GOT3 (cell line): Measurements from ENCODE around the gene PITX1.

ENCODE experiments used
- DNase-seq: peaks from one replicate; lab custom pipeline; 2025; ENCODE audit warnings: mixed read lengths; lab: John Stamatoyannopoulos, UW

Gene PITX1

DNA sequence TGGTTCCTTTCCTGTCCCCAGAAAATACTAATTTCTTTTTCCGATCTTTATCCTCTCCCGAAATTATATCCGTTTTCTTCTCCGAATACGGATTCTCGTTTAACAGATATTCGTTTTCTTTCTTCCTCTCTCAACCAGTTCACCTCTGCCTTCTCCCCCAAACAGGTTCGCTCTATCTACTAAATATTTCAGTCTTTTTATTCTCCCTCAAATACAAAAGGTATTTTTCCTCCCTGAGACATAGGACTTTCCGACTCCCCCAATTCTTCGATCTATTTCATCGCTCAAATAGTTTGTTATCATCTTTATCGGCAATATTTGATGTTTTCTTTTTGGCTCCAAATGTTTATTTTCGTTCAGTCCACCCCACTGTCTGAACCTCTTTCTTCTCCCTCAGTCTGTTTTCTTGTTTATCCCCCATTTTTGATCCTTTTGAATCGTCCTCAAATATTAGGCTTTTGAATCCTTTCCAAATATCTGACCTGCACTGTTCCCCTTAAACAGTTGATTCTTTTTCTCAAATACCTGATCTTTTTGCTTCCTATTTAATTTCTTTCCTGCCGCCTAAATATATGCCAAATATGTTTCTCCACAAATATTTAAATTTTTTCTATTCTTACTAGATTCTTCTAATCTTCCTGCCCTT is 4.4 kb downstream of the PITX1 start:
- no peak for DNase-seq

DNA sequence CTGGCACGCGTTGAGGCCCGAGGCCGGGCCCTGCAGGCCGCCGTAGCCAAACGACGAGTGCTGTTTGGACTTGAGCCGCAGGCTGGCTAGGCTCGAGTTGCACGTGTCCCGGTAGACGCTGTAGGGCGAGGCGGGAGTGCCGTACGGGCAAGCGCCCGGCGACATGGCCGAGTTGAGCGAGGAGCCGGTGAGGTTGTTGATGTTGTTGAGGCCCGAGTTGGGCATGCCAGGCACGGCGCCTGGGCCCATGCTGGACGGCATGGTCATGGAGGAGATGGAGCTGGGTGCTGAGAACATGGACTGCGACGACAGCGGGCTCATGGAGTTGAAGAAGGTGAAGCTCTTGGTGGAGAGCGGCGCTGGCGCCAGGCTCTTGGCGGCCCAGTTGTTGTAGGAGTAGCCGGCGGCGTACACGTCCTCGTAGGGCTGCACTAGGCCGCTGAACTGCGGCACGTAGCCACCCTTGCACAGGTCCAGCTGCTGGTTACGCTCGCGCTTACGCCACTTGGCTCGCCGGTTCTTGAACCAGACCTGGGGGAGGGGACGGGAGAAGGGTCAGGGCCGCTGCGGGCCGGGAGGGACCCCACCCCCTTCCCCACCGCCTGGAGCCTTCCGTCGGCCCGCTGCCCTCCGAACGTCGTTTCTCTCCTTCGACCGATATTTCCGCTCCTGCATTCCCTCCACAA is 5.1 kb downstream of the PITX1 start:
- DNase-seq, result no peak

DNA sequence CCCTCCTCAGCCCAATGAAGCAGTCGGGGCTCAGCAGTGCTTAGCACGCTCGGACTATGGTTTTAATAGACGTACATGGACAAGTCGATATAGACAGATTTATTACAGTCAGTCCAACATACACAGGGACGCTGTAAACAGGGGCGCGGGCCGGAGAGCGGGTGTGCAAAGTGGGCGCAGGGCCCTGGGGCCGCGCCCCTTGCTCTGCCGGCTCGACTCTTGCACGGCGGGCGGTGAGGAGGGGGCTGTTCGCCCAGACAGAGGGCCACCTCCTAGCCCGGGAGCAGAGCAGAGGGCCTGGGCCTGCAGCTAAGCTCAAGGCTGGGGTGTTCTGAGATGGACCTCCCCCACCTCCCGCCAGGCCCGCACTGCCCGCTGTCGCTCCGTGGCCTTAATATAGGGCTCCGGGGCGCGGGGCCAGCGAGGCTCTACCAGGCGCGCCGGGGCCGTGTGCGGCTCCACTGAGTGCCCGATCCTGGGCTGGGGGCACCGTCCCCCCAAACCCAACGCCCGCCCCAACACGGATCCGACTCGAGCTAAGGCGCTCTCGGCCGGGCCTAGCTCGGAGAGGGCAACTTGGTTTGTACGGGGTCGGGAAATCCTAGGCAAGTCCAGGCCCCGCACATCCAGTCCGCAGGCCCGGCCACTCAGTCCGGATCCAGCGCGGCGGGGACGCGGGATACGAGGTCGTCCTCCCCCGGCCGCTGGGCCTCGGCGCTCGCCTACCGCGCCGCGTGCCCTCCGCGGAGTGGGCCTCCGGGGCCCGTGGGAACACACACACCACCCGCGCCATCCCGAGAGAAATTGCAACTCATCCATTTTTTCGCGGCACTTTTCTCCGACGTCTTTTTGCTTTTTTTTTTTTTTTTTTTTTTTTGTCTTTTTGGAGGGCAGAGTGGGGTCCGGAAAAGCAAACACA is 6.1 kb downstream of the PITX1 start:
- no peak for DNase-seq

DNA sequence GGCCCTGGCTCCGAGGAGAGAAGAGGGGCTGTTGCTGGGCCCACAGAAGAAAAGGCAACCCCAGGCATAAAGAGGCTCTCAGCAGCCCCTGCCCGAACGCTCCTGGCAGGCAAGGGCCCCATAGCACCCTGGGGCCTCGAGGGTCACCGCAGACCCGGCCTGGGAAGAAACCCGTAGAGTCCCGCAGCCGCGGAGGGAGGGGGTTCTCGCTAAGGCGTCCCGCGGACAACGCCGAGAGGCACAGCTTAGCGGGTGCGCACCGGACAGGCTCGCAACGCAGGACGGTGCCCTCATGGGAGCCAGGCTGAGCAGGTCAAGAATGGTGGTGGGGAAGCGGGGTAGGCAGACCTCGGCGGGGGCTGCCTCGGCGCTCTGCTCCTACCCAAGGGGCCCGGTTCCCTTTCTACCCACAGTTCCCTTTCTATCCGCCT is 6.7 kb downstream of the PITX1 start:
- DNase-seq, result no peak

DNA sequence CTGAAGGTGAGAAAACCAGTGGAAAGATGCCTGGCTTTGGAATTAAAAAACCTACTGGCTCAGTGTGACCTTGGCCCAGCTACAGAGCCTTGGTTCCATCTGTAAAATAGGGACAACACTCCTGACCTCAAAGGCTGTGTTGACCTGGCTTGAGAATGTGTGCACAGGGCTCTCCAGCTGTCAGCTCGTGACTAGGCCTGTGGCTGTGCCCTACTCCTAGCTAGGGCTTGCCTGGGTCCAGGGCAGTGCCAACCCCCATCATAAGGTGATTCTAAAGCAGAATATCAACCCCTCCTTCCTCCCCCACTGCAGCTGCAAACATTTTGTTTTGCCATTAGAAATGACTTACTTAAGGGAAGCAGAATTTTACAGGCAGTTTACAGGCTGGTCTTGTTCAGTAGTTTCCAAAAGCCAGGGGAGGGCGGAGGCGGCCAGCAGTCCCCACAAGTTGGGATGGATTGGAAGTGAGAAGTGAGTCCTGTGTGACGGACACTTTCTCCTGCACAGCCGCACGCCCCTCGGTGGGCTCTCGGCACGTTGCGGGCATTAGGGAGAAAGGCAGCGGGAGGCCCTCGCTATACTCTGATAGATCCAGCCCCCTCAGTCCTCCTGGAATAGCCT is 7.3 kb downstream of the PITX1 start:
- DNase-seq, result no peak

DNA sequence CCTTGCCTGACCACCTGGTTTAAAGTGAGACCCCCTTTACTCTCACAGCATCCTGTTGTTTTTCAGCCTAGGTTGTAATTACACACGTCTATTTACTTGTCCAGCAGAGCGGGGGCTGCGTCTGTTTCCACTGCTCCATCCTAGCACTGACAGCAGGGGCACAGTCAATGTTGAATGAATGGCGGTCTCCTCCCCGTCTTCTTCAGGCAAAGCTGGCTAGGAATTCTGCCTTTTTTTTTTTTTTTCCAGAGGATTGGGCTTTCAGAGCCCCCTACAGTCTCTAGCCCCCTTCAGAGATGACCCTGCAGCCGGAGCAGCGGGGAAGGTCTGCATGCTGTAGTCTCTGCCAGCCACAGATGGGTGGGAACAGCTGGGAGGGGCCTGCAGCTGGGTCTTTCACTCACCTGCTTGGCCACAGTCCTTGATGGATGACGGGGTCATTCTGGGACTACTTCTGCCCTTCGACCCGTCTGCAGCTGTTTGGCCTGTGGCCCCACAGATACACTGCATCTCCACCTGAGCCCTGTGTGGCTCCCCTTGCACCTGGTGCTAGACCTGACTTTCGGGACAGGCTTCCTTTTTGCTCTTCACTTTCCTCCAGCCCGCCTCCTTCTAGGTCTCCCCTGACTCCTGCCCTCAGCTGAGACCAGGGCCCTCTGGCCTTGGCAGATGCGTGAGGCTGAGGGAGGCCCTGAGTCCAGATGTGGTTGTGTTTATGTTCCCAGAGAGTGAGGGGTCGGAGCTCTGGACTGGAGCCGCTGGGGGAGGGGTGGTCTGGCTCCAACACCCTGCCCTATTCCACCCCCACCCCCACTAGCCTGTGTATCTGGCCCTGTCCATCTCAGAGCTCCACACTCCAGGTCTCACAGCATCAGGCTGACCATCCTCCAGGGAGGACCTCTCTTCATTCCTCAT is 8.0 kb downstream of the PITX1 start:
- no peak for DNase-seq

DNA sequence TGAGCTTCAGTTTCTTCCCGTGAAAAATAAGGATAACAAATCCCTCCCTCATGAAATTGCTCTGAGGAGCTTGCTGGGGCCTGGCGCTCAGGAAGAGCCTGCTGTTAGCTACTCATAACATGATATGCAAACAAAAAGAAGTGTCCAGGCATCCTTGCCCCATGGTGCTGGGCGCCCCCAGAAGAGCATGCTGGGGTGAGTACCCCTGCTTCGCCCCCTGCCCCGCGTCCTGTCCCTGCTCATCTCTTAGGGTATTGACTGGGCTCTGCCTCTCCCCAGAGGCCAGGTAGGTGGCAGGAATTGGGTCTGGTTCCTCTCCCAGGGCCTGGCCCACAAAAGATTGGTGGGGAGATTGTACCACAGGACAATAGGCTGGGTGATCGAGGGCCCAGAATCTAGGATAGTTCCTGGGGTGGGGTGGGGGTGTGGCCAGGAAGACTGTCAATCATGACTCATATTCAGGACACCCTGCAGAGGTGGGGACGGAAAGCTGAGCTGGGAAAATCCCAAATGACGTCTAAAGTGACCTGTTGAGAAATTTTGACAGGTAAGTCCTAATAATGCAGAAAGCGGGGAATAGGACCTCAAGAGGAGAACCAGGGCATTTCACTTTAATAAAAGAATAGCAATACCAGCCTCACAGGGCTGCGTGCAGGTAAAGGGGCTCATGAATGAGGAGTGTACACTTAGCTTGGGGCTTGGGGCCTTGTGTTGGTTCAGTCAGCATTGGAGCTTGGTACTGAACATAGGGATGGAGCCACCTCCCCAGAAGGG is 8.9 kb downstream of the PITX1 start:
- DNase-seq, result no peak

DNA sequence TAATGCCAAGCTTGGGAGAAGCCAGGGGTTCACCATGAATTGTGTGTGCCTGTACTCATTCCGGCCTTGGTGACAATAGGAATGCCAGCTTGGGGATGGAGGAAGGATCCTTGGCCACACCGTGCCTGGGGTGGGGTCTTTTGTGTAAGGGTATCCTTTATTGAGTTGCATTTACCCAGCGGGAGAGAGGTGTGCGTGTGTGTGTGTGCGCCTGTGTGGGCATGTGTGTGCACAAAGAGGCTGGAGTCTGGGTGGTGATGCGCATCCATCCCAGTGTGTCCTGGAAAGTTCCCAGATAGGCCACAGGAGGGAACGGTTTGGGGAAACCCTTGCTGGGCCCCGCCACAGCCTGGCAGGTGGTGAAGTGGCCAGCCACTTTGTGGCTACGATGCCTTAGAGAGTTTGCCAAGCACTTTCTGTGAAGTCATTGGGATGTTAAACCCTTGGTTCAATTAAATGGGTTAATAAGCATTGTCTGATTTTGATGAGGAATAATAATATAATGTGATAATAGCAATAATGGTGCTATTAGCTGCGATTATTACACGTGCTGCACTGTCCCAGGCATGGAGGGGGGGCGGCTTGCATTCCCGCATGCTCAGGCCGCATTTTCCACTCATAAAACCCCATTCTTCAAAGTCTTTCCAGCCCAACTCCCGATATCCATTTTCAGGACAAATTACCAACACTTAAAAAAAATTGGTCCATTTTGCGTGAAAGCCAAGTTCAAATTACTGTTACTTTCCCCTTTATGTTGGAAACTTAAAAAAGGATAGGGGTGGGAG is 13.7 kb downstream of the PITX1 start:
- DNase-seq, result no peak

DNA sequence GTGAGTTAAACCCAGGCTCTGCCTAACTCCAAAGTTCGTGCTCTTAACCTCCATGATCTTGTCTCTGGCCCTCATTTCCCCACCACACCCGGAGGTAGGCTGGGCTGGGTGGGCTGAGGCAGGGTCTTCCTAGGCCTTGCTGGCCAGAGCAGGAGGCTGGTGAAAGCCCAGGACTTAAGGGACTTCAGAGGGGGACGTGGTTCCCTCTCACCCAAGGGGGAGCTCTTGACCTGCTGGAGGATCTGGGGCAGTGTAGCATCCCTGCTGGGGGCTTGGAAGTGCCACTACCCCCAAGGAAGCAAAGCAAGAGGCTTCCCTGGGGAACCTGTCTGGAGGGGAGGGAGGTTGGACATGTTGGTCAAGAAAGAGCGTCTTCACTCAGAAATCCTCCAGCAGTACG is 14.7 kb downstream of the PITX1 start:
- no peak for DNase-seq

DNA sequence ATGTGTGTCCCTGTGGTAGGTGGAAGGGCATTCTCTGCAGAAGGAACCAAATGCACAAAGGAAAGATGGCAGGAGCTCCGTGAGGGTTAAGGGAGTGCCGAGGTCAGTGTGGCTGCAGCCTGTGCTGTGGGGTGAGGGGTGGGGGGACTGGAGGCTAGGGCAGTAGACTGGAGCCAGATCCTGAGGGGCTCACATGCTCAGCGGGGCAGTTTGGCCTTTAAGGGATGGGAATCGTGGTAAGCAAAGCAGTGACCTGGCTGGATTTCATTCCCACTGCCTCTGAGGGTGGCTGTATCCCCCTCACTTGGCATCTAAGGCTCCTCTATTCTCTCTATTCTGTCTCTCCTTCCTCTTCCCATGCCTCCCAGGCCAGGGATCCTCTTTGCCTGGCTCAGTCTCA is 15.6 kb downstream of the PITX1 start:
- DNase-seq, result no peak

DNA sequence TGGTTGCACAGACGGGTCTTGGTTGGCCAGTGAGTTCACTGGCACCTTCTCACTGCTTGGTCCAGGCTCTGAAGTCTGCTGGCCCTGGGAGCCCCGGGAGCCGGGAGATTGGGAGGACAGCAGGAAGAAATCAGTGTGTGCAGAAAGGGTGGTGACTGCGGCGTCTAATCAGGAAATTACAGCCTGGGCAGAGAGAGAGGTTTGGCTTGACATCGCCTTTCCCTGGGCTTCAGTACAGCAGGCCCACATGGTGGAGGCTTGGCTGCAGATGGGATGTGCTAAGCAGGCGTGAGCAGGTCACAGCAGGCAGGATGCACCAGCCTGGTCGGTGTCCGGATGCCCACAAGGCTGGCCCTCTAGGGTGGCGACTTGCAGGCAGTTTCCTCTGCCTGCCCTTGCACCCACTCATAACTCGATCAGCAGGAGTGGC is 17.2 kb downstream of the PITX1 start:
- no peak for DNase-seq

DNA sequence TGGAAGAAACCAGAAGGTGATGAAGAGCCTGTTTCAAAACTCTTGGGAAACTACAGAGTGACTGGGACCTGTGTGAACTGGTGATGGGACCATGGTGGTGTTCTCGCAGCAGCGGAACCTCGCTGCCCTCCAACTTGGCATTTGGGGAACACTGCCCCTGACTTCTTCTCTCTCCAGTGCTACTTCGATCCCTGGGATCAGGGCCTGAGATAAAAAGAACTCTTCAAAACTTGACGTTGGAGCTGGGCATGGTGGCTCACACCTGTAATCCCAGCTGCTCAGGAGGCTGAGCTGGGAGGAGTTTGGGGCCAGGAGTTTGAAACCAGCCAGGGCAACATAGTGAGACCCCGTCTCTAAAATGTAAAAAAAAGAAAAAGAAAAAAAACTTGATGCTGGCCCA is 18.1 kb downstream of the PITX1 start:
- no peak for DNase-seq

DNA sequence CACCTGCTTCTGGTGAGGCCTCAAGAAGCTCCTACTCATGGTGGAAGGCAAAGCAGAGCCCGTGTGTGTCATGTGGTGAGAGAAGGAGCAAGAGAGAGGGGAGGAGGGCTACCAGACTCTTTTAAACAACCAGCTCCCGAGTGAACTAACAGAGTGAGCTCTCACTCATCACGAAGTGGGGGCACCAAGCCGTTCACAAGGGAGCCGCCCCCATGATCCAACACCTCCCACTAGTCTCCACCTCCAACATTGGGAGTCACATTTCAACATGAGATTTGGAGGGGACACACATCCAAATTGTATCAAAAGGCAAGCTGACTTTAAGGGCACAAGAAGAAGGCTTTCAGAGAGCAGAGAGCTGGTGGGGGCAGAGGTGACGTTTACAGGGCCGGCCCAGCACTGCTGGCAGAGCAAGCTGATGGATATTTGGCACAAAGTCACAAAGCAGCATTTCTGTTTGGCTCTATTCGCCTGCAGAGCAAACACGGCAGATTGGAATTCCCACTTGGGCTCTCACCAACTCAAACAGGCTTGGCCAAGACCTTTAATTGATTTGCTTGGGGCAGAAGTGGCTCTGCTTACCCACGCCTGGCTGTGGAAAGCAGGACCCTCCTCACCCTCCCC is 20.0 kb downstream of the PITX1 start:
- no peak for DNase-seq

DNA sequence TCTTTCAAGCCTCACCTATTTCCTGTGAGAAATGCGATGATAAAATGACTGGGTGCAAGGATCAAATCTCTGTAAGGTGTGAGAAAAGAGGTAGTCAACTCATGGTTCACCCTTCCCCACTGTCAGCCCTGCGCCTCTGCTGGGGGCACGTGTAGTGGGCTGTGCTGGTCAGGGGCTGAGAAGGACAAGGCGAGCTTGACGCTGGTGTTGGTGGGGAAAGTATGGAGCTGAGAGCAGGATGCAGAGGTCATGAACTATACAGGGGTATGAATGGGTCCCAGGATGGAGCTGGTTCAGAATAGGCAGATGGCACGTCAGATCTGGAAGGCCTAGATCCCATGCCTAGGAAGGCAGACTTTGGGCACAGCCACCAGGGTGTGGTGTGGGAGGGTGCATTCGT is 20.6 kb downstream of the PITX1 start:
- DNase-seq, result no peak

DNA sequence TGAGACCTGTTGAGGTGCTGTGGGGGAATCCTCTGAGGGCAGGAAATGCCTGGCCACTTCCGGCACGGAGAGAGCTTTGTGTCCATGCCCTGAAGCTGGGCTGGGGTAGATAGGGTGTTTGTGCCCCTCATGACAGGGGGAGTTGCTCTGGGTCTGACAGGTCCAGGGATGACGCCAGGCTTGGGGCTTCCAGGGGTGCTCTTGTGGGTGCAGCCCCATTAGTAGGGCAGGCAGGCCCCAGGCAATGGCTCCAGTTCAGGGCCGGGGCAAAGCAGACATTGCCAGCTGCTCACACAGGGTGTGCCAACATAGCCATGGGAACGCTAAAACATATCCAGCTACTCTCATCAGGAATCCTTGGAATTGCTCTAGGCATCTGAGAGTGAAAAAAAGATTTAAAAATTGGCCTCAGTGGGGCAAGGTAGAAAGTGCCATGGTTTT is 21.1 kb downstream of the PITX1 start:
- DNase-seq, result no peak

DNA sequence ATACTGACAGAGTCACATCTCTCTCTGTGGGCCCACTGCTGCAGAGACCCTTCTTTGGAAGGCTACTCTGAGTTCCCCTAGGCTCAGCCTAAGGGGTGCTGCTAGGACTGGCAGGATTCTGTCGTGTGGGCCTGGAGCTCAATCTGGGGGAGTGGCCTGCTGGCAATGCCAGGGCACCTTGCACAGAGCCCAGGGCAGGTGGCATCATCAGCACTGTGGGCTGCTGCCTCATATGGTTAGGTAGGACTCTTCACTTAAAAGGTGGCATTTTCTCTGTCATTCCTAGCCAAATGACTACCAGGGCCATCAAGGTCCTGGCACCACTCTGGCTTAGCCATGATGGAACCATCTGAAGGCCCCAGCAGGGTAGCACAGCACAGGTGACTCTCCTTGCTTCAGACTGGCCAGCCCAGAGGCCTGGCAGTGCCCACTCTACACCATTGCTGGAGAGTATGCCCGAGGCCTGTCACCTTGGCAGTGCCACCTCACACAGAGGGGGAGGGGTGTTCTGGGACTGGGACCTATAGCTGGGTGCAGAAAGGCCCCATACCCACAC is 21.9 kb downstream of the PITX1 start:
- no peak for DNase-seq

DNA sequence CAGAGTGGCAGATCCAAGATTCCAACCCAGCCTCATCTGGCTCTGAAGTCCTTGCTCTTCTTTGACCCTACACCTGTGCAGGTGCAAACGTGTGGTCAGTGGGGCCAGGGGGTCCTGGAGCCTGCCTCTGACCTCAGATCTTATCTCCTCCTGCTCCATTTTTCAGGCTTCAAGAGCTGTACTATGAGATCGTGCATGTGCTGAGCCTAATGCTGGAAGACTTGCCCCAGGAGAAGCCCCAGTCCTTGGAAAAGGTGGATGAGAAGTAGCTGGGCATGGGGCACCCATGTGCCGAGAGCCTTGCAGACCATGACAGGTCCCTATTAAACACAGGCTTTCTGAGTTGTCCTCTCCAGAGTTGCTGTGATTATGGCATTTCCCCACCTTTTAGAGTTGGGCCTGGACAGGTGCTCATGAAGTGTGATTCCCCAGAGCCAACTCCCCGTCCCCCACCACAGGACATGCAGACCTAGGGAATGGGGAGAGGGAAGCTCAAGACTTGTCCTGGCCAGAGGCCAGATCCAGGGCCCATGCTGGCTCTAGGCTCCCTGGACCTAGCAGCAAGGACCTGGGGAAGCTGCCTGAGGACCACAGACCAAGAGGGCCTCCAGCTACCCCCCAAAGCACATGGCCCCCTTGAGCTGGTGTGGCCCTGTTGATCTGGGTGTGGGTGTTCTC is 22.5 kb downstream of the PITX1 start:
- DNase-seq, result no peak
